Neural cell (in vitro differentiated cells): ENCODE results near the gene SERPINE2. TPM values are rescaled to one million over a fixed set of nuclear protein-coding genes. Genes with fewer than 3 reads are reported as not detected.

ENCODE experiments used
- H2AFZ ChIP-seq: fragments of 200-600, 300-800 bp; sonication (generic), shearing (Covaris generic); 2 replicates; pipeline ENCODE4 v1.6.0; 2014; ENCODE audit warnings: low read depth, mild to moderate bottlenecking, antibody characterized with exemption, low read length, moderate library complexity
- H3F3A ChIP-seq: fragments of 200-600 bp; shearing (Covaris generic); 2 replicates; pipeline ENCODE4 v1.6.1; 2016; ENCODE audit warnings: mild to moderate bottlenecking, moderate library complexity, mixed read lengths, antibody characterized with exemption, low read length; ENCODE audit not compliant: insufficient read depth, poor library complexity, severe bottlenecking
- H3K27ac ChIP-seq: fragments of 200-600, 300-800 bp; sonication (generic), shearing (Covaris generic); 2 replicates; pipeline ENCODE4 v1.5.1; 2014; ENCODE audit warnings: mild to moderate bottlenecking, low read length, moderate library complexity
- H3K27me3 ChIP-seq: fragments of 300-800, 200-600 bp; sonication (generic), shearing (Covaris generic); 2 replicates; pipeline ENCODE4 v1.6.0; 2014; ENCODE audit warnings: mild to moderate bottlenecking, low read depth, low read length, moderate library complexity; ENCODE audit not compliant: insufficient read depth
- H3K36me3 ChIP-seq: fragments of 300-800, 200-600 bp; sonication (generic), shearing (Covaris generic); 2 replicates; pipeline ENCODE4 v1.5.1; 2014; ENCODE audit warnings: mild to moderate bottlenecking, antibody characterized with exemption, low read length, moderate library complexity; ENCODE audit not compliant: insufficient read depth
- H3K4me2 ChIP-seq: fragments of 300-800, 200-600 bp; sonication (generic), shearing (Covaris generic); 2 replicates; pipeline ENCODE4 v1.6.0; 2014; ENCODE audit warnings: mild to moderate bottlenecking, low read length
- H3K4me3 ChIP-seq: fragments of 300-800, 200-600 bp; sonication (generic), shearing (Covaris generic); 2 replicates; pipeline ENCODE4 v1.5.1; 2014; ENCODE audit warnings: mild to moderate bottlenecking, low read length, moderate library complexity
- H3K79me2 ChIP-seq: fragments of 200-600 bp; shearing (Covaris generic); replicated peaks from 2 replicates; pipeline ENCODE4 v1.6.0; 2014; ENCODE audit warnings: mild to moderate bottlenecking, low read length, moderate library complexity; ENCODE audit not compliant: insufficient read depth
- H3K9ac ChIP-seq: fragments of 300-800, 200-600 bp; sonication (generic), shearing (Covaris generic); 2 replicates; pipeline ENCODE4 v1.6.1; 2016; ENCODE audit warnings: mild to moderate bottlenecking, low read length, mixed read lengths
- H3K9me2 ChIP-seq: fragments of 200-600 bp; shearing (Covaris generic); 2 replicates; pipeline ENCODE4 v1.6.1; 2016; ENCODE audit warnings: mild to moderate bottlenecking, low read length, mixed read lengths; ENCODE audit not compliant: insufficient read depth
- H3K9me3 ChIP-seq: fragments of 200-600, 300-800 bp; sonication (generic), shearing (Covaris generic); 2 replicates; pipeline ENCODE4 v1.6.1; 2016; ENCODE audit warnings: mild to moderate bottlenecking, mixed run types, low read length, moderate library complexity, mixed read lengths
- H4K20me1 ChIP-seq: fragments of 200-600 bp; shearing (Covaris generic); 2 replicates; pipeline ENCODE4 v1.6.1; 2016; ENCODE audit warnings: mild to moderate bottlenecking, mixed run types; ENCODE audit not compliant: insufficient read depth
- CTCF ChIP-seq: fragments of 450-650 bp; IDR thresholded peaks from 2 replicates; pipeline ENCODE4 v1.5.1; 2014; ENCODE audit warnings: antibody characterized with exemption, mild to moderate bottlenecking, moderate library complexity; ENCODE audit not compliant: poor library complexity, severe bottlenecking
- EP300 ChIP-seq: fragments of 450-650 bp; conservative IDR thresholded peaks from 2 replicates; pipeline ENCODE4 v1.6.1; 2014; ENCODE audit warnings: antibody characterized with exemption, mild to moderate bottlenecking, moderate library complexity; ENCODE audit not compliant: poor library complexity, severe bottlenecking
- EZH2 ChIP-seq: fragments of 200-600, 300-800 bp; shearing (Covaris generic), sonication (generic); IDR thresholded peaks from 2 replicates; pipeline ENCODE4 v1.6.1; 2014; ENCODE audit warnings: antibody characterized with exemption, low read length, borderline replicate concordance, mild to moderate bottlenecking; ENCODE audit not compliant: insufficient read depth, poor library complexity, severe bottlenecking
- MXI1 ChIP-seq: fragments of 450-650 bp; conservative IDR thresholded peaks from 2 replicates; pipeline ENCODE4 v1.6.1; 2014; ENCODE audit warnings: antibody characterized with exemption, mild to moderate bottlenecking; ENCODE audit not compliant: poor library complexity, severe bottlenecking
- POLR2AphosphoS5 ChIP-seq: IDR thresholded peaks from 2 replicates; pipeline ENCODE4 v1.6.1; 2012
- RAD21 ChIP-seq: fragments of 450-650 bp; conservative IDR thresholded peaks from 2 replicates; pipeline ENCODE4 v1.6.1; 2014; ENCODE audit warnings: antibody characterized with exemption, mild to moderate bottlenecking, moderate library complexity
- REST ChIP-seq: IDR thresholded peaks from 2 replicates; pipeline ENCODE4 v1.6.1; 2012; ENCODE audit warnings: borderline replicate concordance
- SMC3 ChIP-seq: fragments of 450-650 bp; conservative IDR thresholded peaks from 2 replicates; pipeline ENCODE4 v1.6.1; 2014; ENCODE audit warnings: antibody characterized with exemption, mild to moderate bottlenecking, moderate library complexity; ENCODE audit not compliant: poor library complexity
- TAF1 ChIP-seq: IDR thresholded peaks from 2 replicates; pipeline ENCODE4 v1.6.1; 2012; ENCODE audit warnings: low read depth
- polyA plus RNA-seq: library from polyadenylated mRNA; depleted of rRNA; stranded (reverse); fragments of >200 nt; gene quantifications from 2 replicates; pipeline ENCODE4 v1.2.3, GENCODE V29; 2014

The SERPINE2 gene
- polyA plus RNA-seq, 1 donor from 2014 or later: 38.5 TPM

- Histone ChIP-seq H3K27ac (no peak overlapping the region), H3K4me2 (no peak overlapping the region)
Measured at GRCh38 chr2:223934870-223935269, 104.2 kb downstream of the SERPINE2 start.

GRCh38 chr2:223932816-223933800, 106.0 kb downstream of the SERPINE2 start:
- no peak overlapping the region for H3K27ac ChIP-seq
- H3K4me3 ChIP-seq: no peak overlapping the region
- H3K9me2 ChIP-seq: no peaks in the 10 kb centered on the region
- no peaks in the 10 kb centered on the region for H3K36me3 ChIP-seq
- no peaks in the 10 kb centered on the region for H3K79me2 ChIP-seq
- TF ChIP-seq CTCF (no peak), RAD21 (no peak), SMC3 (no peak), REST (no peak), EZH2 (no peak), EP300 (no peak), POLR2AphosphoS5 (no peak), MXI1 (no peak), TAF1 (no peak)
- H3K9ac ChIP-seq: no peak overlapping the region
- H3F3A ChIP-seq: no peaks in the 10 kb centered on the region
- H3K9me3 ChIP-seq: no peaks in the 10 kb centered on the region
- no peak overlapping the region for H3K4me2 ChIP-seq
- no peak overlapping the region for H2AFZ ChIP-seq
- no peaks in the 10 kb centered on the region for H3K27me3 ChIP-seq
- H4K20me1 ChIP-seq: no peaks in the 10 kb centered on the region

More at GRCh38 chr2:223934870-223935269, 104.2 kb downstream of the SERPINE2 start:
- H3K9me3 ChIP-seq: no peaks in the 10 kb centered on the region
- H3K4me3 ChIP-seq: no peak overlapping the region
- H3K79me2 ChIP-seq: no peaks in the 10 kb centered on the region
- H2AFZ ChIP-seq: no peak overlapping the region
- H3K27me3 ChIP-seq: no peaks in the 10 kb centered on the region
- no peak overlapping the region for H3K9ac ChIP-seq
- no peaks in the 10 kb centered on the region for H3K9me2 ChIP-seq
- H3K36me3 ChIP-seq: no peaks in the 10 kb centered on the region
- H3F3A ChIP-seq: no peaks in the 10 kb centered on the region
- TF ChIP-seq EP300 (no peak), EZH2 (no peak), MXI1 (no peak), POLR2AphosphoS5 (no peak), RAD21 (no peak), TAF1 (no peak), CTCF (no peak)
- no peaks in the 10 kb centered on the region for H4K20me1 ChIP-seq
